SKM-1 treated with dmso at 0.1 percent for 144 hours (cell line): ENCODE measurements around the gene CDAN1.
"Not testable (repeated sequence)": the region's sequence is repeated elsewhere in the genome, so short reads cannot be mapped to it uniquely, and the experiment has no call there.

Experiments
- DNase-seq: peaks from one replicate; lab custom pipeline; 2025; ENCODE audit not compliant: unreplicated experiment; lab: John Stamatoyannopoulos, UW

The CDAN1 gene

GRCh38 chr15:42736793-42737528 lies at the start of gene CDAN1:
CDAN1 (minus strand) TSS chr15:42737128; CDS start chr15:42737102, 26 bp downstream.
- peak; percentile 79 for DNase-seq

GRCh38 chr15:42785569-42785968 lies 48.6 kb upstream of the CDAN1 start:
- no peak for DNase-seq

- DNase-seq, result no peak
Observed at GRCh38 chr15:42784705-42785104, 47.8 kb upstream of the CDAN1 start.

GRCh38 chr15:42782716-42783115 lies 45.8 kb upstream of the CDAN1 start:
- no peak for DNase-seq

GRCh38 chr15:42775416-42775815 lies 38.5 kb upstream of the CDAN1 start:
- no peak for DNase-seq

GRCh38 chr15:42772901-42773300 lies 36.0 kb upstream of the CDAN1 start:
- DNase-seq, result no peak

GRCh38 chr15:42772144-42772543 lies 35.2 kb upstream of the CDAN1 start:
- DNase-seq, result no peak

- DNase-seq, result not testable (repeated sequence)
Observed at GRCh38 chr15:42766109-42766508, 29.2 kb upstream of the CDAN1 start.

GRCh38 chr15:42764154-42764731 lies 27.3 kb upstream of the CDAN1 start:
- not testable (repeated sequence) for DNase-seq

GRCh38 chr15:42761813-42762212 lies 24.9 kb upstream of the CDAN1 start:
- DNase-seq, result not testable (repeated sequence)

GRCh38 chr15:42760759-42761158 lies 23.8 kb upstream of the CDAN1 start:
- DNase-seq, result no peak

GRCh38 chr15:42759093-42759492 lies 22.2 kb upstream of the CDAN1 start:
- no peak for DNase-seq

GRCh38 chr15:42750306-42750705 lies 13.4 kb upstream of the CDAN1 start:
- DNase-seq, result no peak

- DNase-seq, result no peak
Observed at GRCh38 chr15:42749266-42749665, 12.3 kb upstream of the CDAN1 start.

- no peak for DNase-seq
Observed at GRCh38 chr15:42744195-42744594, 7.3 kb upstream of the CDAN1 start.

GRCh38 chr15:42742149-42742548 lies 5.2 kb upstream of the CDAN1 start:
- no peak for DNase-seq

- DNase-seq, result no peak
Observed at GRCh38 chr15:42741710-42742109, 4.8 kb upstream of the CDAN1 start.

- DNase-seq, result no peak
Observed at GRCh38 chr15:42737529-42738328, 801 bp upstream of the CDAN1 start.

- no peak for DNase-seq
Observed at GRCh38 chr15:42736178-42736792, 643 bp downstream of the CDAN1 start.

GRCh38 chr15:42735382-42736165 lies 1.4 kb downstream of the CDAN1 start:
- DNase-seq, result no peak
